Measurements from ENCODE around the gene WDR35. TPM values are rescaled to one million over a fixed set of nuclear protein-coding genes. Genes with fewer than 3 reads are reported as not detected.

The WDR35 gene
- total and polyA plus RNA-seq, 2 of the 4 experiments (the other 2 are of a cell fraction): 3.4 to 8.1 TPM

- no peak overlapping the region for H4K8ac ChIP-seq (ENCODE audit: low read depth in 2 of 2, low read length in 2 of 2)
- no peak overlapping the region for H4K91ac ChIP-seq (ENCODE audit: insufficient read depth, low read depth, low read length)
- H3K27me3 ChIP-seq (ENCODE audit: control insufficient read depth, insufficient read depth, low read length): peaks cover 26% of the 10 kb centered on the region
- no peak for DNase-seq
- no peak overlapping the region for H3K4me3 ChIP-seq (ENCODE audit: insufficient read depth, low read depth, low read length)
- no peak overlapping the region for H3K27ac ChIP-seq (ENCODE audit: insufficient read depth, low read length)
- BruUV-seq (replicated peaks): no TSS peak
- CTCF ChIA-PET: interaction anchor here (1.0 to 1.8 kb wide), 2 partner anchors 9 to 12 kb away, joined by 3 to 7 read pairs; no protein-coding TSS in a partner anchor
- in situ Hi-C loops (cut with MboI; ENCODE audit: low sequenced_read_pairs) (no loop called here), dilution Hi-C loops (cut with HindIII; ENCODE audit: low sequenced_read_pairs, unreplicated experiment) (no loop called here), intact Hi-C loops (cut with micrococcal nuclease) (no loop called here)
- TF ChIP-seq CHD1 (IDR thresholded peaks at IDR 0.05; ENCODE audit: low read depth, low read length) (no peak), RFX5 (IDR thresholded peaks at IDR 0.05; ENCODE audit: low read depth, low read length) (no peak), RAD21 (IDR thresholded peaks at IDR 0.05; ENCODE audit: low read length) (no peak), NFE2L2 (IDR thresholded peaks at IDR 0.05; ENCODE audit: low read depth, low read length) (no peak), BHLHE40 (IDR thresholded peaks at IDR 0.05; ENCODE audit: low read depth, low read length) (no peak), MAFK (IDR thresholded peaks at IDR 0.05; ENCODE audit: low read depth, low read length) (no peak), POLR2A (IDR thresholded peaks at IDR 0.05; ENCODE audit: low read depth, low read length) (no peak), FOS (IDR thresholded peaks at IDR 0.05; ENCODE audit: low read depth, low read length) (no peak), CTCF (conservative IDR thresholded peaks at IDR 0.05; ENCODE audit: low read depth, low read length) (no peak), MXI1 (IDR thresholded peaks at IDR 0.05; ENCODE audit: borderline replicate concordance, low read depth, low read length) (no peak), CEBPB (IDR thresholded peaks at IDR 0.05; ENCODE audit: low read depth, low read length) (no peak), RCOR1 (IDR thresholded peaks at IDR 0.05; ENCODE audit: insufficient replicate concordance, low read length) (no peak)
- no peaks in the 10 kb centered on the region for H3K36me3 ChIP-seq (ENCODE audit: control insufficient read depth, insufficient read depth, low read length)
- no peak overlapping the region for H3K23ac ChIP-seq (ENCODE audit: low read depth, low read length)
- no peak overlapping the region for H3K14ac ChIP-seq (replicated peaks; ENCODE audit: low read depth, low read length)
- POLR2A ChIA-PET (ENCODE audit: unreplicated experiment): no interaction called here
- no peak overlapping the region for H2AK5ac ChIP-seq (ENCODE audit: low read depth, low read length)
- no peak overlapping the region for H2AK9ac ChIP-seq (replicated peaks; ENCODE audit: low read depth, low read length, poor library complexity)
- H3K4me1 ChIP-seq (ENCODE audit: control insufficient read depth, insufficient read depth, low read length): peaks cover 3% of the 10 kb centered on the region; the same call in 1 of the 2 replicates
- H3K79me1 ChIP-seq (ENCODE audit: low read depth in 1 of 2, low read length in 2 of 2): no peaks in the 10 kb centered on the region
- H3K18ac ChIP-seq (ENCODE audit: low read depth, low read length): no peak overlapping the region
- H2BK15ac ChIP-seq (ENCODE audit: low read depth, low read length): no peak overlapping the region
- H2BK20ac ChIP-seq (ENCODE audit: low read depth, low read length): no peak overlapping the region
- H3K4ac ChIP-seq (ENCODE audit: low read depth, low read length): no peak overlapping the region
- H3K4me2 ChIP-seq (ENCODE audit: low read depth, low read length): no peak overlapping the region
- peaks cover 3% of the 10 kb centered on the region for H4K20me1 ChIP-seq (ENCODE audit: insufficient read depth, low read length)
- H3K9ac ChIP-seq (ENCODE audit: low read depth, low read length): no peak overlapping the region
- ATAC-seq (ENCODE audit: low read depth): peak; percentile 58
- no CpG with 5 or more reads among the region's 1 CpG for WGBS, 2 experiments (ENCODE audit: extremely low coverage in 2 of 2, insufficient read length in 1 of 2)
- peaks cover 7% of the 10 kb centered on the region; the same call in 1 of the 2 replicates for H3K9me1 ChIP-seq (ENCODE audit: insufficient read depth, low read length)
- no peak overlapping the region for H2AFZ ChIP-seq (replicated peaks; ENCODE audit: low read length, poor library complexity)
- H3K56ac ChIP-seq (ENCODE audit: extremely low read depth, insufficient read depth, low read length): no peak overlapping the region
- H3K9me3 ChIP-seq (ENCODE audit: control insufficient read depth, insufficient read depth, low read length): no peaks in the 10 kb centered on the region
- no peak overlapping the region for H2BK120ac ChIP-seq (ENCODE audit: low read depth, low read length)
- H4K5ac ChIP-seq (ENCODE audit: low read depth, low read length): no peak overlapping the region
- no peak overlapping the region for H2BK5ac ChIP-seq (ENCODE audit: low read depth, low read length, poor library complexity, severe bottlenecking)
Observed at GRCh38 chr2:19875280-19875679, 114.6 kb downstream of the WDR35 start.
